GM19467 (cell line): ENCODE data around the gene DLL4.

Experiments used
- ATAC-seq: cut with Tn5 transposase; IDR thresholded peaks from one replicate; pipeline ENCODE4 v1.9.1; 2021; ENCODE audit warnings: mild to moderate bottlenecking, moderate library complexity; ENCODE audit not compliant: unreplicated experiment

DLL4 gene

DNA sequence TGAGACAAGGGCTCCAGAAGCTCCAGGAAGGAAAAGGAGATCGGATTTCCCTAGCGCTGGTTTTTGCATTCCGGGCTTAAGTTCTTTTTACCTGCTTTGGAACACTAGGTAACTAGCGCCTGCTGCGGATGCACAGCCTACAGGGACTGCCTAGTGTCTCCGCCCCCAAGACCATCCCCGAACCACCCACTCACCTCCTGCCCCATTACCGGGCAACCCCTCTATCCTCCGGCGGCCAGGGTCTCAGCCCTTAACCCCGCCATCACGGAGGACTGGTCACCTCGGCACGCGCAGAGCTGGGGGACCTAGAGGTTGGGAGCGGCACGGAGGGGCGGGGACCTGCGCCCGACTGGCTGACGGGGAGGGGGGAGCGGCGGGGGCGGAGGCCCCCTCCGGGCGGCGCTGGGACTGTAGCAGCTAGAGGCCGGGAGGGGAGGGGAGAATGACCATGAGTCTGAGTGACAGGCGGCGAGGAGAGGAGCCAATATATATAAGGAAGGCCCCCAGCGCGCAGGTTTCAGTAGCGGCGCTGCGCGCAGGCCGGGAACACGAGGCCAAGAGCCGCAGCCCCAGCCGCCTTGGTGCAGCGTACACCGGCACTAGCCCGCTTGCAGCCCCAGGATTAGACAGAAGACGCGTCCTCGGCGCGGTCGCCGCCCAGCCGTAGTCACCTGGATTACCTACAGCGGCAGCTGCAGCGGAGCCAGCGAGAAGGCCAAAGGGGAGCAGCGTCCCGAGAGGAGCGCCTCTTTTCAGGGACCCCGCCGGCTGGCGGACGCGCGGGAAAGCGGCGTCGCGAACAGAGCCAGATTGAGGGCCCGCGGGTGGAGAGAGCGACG lies at the start of gene DLL4:
Gene DLL4, plus strand, starts transcription at position 520 of the 839 bp plus-strand sequence. CDS start 329 bp downstream, outside the sequence.
- no peak for ATAC-seq

GRCh38 chr15:40879609-40880008 lies 49.5 kb upstream of the DLL4 start:
- ATAC-seq: no peak

DNA sequence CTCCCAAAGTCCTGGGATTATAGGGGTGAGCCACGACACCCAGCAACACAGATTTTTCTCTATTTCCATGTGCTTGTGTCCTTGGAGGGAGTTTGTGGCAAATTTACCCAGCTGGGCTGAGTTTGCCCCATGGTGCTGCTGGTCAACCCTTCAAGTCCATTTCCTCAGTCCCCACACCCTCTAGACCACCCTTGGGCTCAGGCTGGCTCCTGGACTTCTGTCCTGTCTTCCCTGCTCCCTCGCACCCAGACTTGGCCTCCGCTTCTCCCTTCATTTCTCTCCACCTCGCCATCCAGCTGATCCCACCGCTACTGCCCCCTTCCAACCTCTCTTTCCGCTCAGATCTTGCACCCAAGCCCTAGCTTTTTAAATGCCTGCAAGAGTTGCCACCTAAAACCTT lies 47.8 kb upstream of the DLL4 start:
- no peak for ATAC-seq

GRCh38 chr15:40886586-40886985 lies 42.6 kb upstream of the DLL4 start:
- no peak for ATAC-seq

- ATAC-seq: no peak
Measured at GRCh38 chr15:40889112-40889511, 40.0 kb upstream of the DLL4 start.

- no peak for ATAC-seq
Measured at GRCh38 chr15:40891138-40891537, 38.0 kb upstream of the DLL4 start.

- no peak for ATAC-seq
Measured at GRCh38 chr15:40891810-40892446, 37.2 kb upstream of the DLL4 start.

GRCh38 chr15:40892447-40893012 lies 36.6 kb upstream of the DLL4 start:
- ATAC-seq: no peak

DNA sequence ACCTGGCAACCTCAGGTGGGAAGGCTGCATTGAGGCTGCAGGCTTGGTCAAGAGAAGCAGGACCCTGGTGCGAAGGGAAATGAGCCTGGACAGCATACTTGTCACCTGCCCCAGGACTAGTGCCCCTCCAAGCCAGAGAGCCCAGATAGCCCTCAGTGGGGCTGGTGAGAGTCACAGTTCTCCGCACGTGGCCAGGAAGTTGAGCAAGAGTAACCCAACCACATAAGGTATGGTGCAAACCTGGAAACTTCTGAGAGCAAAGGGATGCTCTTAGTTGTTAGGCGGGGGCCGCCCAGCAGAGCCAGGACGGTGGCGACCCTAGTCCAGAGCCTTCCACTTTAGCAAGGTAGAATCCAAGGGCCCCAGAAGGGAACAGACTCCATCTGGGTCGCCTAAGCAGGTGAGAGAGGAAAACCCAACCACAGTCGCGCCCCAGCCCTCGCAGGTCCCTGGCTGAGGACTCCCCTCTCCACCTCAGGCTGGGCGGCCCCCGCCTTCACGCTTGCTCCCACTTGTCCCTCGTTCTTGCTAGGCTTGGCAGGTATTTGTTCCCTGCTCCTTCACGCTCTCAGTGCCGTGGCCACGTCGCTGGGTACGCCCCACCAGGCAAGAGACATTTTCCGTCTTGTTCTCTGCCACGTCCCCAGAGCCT lies 36.0 kb upstream of the DLL4 start:
- ATAC-seq: no peak

GRCh38 chr15:40893733-40894680 lies 35.1 kb upstream of the DLL4 start, which contains the start of gene VPS18:
VPS18 (plus strand) TSS chr15:40894450; CDS start chr15:40894769, 319 bp downstream.
- peak; percentile 81 for ATAC-seq

- ATAC-seq: no peak
Measured at GRCh38 chr15:40894681-40895448, 34.3 kb upstream of the DLL4 start.

GRCh38 chr15:40899536-40900207 lies 29.5 kb upstream of the DLL4 start:
- no peak for ATAC-seq

DNA sequence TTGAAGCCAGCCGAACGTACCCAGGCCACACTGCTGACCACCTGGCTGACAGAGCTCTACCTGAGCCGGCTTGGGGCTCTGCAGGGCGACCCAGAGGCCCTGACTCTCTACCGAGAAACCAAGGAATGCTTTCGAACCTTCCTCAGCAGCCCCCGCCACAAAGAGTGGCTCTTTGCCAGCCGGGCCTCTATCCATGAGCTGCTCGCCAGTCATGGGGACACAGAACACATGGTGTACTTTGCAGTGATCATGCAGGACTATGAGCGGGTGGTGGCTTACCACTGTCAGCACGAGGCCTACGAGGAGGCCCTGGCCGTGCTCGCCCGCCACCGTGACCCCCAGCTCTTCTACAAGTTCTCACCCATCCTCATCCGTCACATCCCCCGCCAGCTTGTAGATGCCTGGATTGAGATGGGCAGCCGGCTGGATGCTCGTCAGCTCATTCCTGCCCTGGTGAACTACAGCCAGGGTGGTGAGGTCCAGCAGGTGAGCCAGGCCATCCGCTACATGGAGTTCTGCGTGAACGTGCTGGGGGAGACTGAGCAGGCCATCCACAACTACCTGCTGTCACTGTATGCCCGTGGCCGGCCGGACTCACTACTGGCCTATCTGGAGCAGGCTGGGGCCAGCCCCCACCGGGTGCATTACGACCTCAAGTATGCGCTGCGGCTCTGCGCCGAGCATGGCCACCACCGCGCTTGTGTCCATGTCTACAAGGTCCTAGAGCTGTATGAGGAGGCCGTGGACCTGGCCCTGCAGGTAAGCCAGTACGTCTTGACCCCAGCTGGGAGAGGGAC lies 28.7 kb upstream of the DLL4 start:
- ATAC-seq: no peak

DNA sequence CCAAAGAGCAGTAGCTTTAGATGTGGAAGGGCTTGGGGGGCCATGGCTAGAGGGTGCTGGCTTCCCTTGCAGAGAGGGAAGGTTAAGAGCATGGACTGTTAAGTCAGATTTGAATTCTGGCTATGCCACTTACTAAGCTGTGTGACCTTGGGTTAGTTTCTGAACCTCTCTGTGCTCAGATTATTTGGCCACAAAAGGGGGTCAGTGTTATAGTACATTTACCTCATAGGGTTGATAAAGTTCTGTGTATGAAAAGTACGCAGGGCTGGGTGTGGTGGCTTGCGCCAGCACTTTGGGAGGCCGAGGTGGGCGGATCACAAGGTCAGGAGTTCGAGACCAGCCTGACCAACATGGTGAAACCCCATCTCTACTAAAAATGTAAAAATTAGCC lies 28.1 kb upstream of the DLL4 start:
- no peak for ATAC-seq

GRCh38 chr15:40902605-40903561 lies 26.3 kb upstream of the DLL4 start:
- no peak for ATAC-seq

- ATAC-seq: no peak
Measured at GRCh38 chr15:40904552-40905201, 24.5 kb upstream of the DLL4 start.
